Neuronal stem cell (in vitro differentiated cells): Measurements from ENCODE around the gene HOXA2.

Experiments used
- DNase-seq: peaks from one replicate; pipeline ENCODE4 v3.0.0-alpha.2; 2013; ENCODE audit warnings: low spot score
- H2AFZ ChIP-seq: one replicate; pipeline ENCODE4 v1.6.1; 2013; ENCODE audit warnings: mild to moderate bottlenecking, low read length, inconsistent platforms
- H2AK5ac ChIP-seq: 2 replicates; pipeline ENCODE4 v1.6.1; 2013; ENCODE audit warnings: low read depth, mild to moderate bottlenecking, inconsistent platforms, low read length, moderate library complexity, mixed read lengths
- H2BK120ac ChIP-seq: 2 replicates; pipeline ENCODE4 v1.6.1; 2013; ENCODE audit warnings: low read depth, mild to moderate bottlenecking, inconsistent platforms, low read length, moderate library complexity, mixed read lengths
- H2BK12ac ChIP-seq: one replicate; pipeline ENCODE4 v1.6.1; 2013; ENCODE audit warnings: low read length, inconsistent platforms
- H2BK15ac ChIP-seq: 2 replicates; pipeline ENCODE4 v1.6.1; 2013; ENCODE audit warnings: mild to moderate bottlenecking, low read length, inconsistent platforms, mixed read lengths
- H2BK5ac ChIP-seq: one replicate; pipeline ENCODE4 v1.6.1; 2013; ENCODE audit warnings: inconsistent platforms, mild to moderate bottlenecking, low read length, moderate library complexity
- H3K14ac ChIP-seq: one replicate; pipeline ENCODE4 v1.6.1; 2013; ENCODE audit warnings: low read length, inconsistent platforms
- H3K18ac ChIP-seq: 2 replicates; pipeline ENCODE4 v1.6.1; 2013; ENCODE audit warnings: low read length, inconsistent platforms
- H3K23ac ChIP-seq: 2 replicates; pipeline ENCODE4 v1.6.1; 2013; ENCODE audit warnings: low read depth, mild to moderate bottlenecking, mixed read lengths, low read length, inconsistent platforms; ENCODE audit not compliant: poor library complexity
- H3K27ac ChIP-seq: replicated peaks from 3 replicates; pipeline ENCODE4 v1.5.1; 2013; ENCODE audit warnings: low read length, inconsistent platforms
- H3K27me3 ChIP-seq, 3 experiments: 2 replicates each; pipeline ENCODE4 v1.6.1; 2013; ENCODE audit warnings: low read length in 3 of 3, mild to moderate bottlenecking in 2 of 3, inconsistent platforms in 1 of 3, low read depth in 1 of 3, mixed read lengths in 1 of 3, moderate library complexity in 1 of 3; ENCODE audit not compliant: control insufficient read depth in 3 of 3, insufficient read depth in 3 of 3
- H3K36me3 ChIP-seq, 2 donors: replicated peaks in 1 of 2; 2 replicates each; pipeline ENCODE4 v1.6.1; 2013; ENCODE audit warnings: low read length in 2 of 2; ENCODE audit not compliant: control insufficient read depth in 2 of 2, insufficient read depth in 2 of 2
- H3K4ac ChIP-seq: 2 replicates; pipeline ENCODE4 v1.6.1; 2013; ENCODE audit warnings: inconsistent platforms, mild to moderate bottlenecking, low read length, moderate library complexity
- H3K4me1 ChIP-seq, 2 donors: 1 replicate in 1 of 2; 2 replicates in 1 of 2; pipeline ENCODE4 v1.6.1; 2013; ENCODE audit warnings: low read length in 2 of 2, low read depth in 1 of 2; ENCODE audit not compliant: control insufficient read depth in 2 of 2, insufficient read depth in 1 of 2
- H3K4me2 ChIP-seq: one replicate; pipeline ENCODE4 v1.6.1; 2013; ENCODE audit warnings: mild to moderate bottlenecking, low read length, inconsistent platforms; ENCODE audit not compliant: insufficient read depth, poor library complexity, severe bottlenecking
- H3K4me3 ChIP-seq, 2 donors: 2 replicates each; pipeline ENCODE4 v1.5.1; 2013; ENCODE audit warnings: low read length in 2 of 2, mild to moderate bottlenecking in 2 of 2, inconsistent platforms in 1 of 2, moderate library complexity in 1 of 2
- H3K79me1 ChIP-seq: one replicate; pipeline ENCODE4 v1.6.1; 2013; ENCODE audit warnings: low read depth, mild to moderate bottlenecking, inconsistent platforms, low read length, moderate library complexity
- H3K9ac ChIP-seq: one replicate; pipeline ENCODE4 v1.6.1; 2013; ENCODE audit warnings: mild to moderate bottlenecking, low read depth, low read length, inconsistent platforms; ENCODE audit not compliant: poor library complexity
- H3K9me3 ChIP-seq, 2 donors: replicated peaks in 1 of 2; 2 replicates each; pipeline versions ENCODE3 to v1.6.1; 2013; ENCODE audit warnings: low read length in 2 of 2, mild to moderate bottlenecking in 2 of 2, inconsistent platforms in 1 of 2, low read depth in 1 of 2, mixed read lengths in 1 of 2, moderate library complexity in 1 of 2; ENCODE audit not compliant: control insufficient read depth in 2 of 2, insufficient read depth in 1 of 2
- H4K8ac ChIP-seq: one replicate; pipeline ENCODE4 v1.6.1; 2013; ENCODE audit warnings: low read depth, mild to moderate bottlenecking, inconsistent platforms, low read length, moderate library complexity
- H4K91ac ChIP-seq: one replicate; pipeline ENCODE4 v1.6.1; 2013; ENCODE audit warnings: low read length, low read depth, mild to moderate bottlenecking, inconsistent platforms; ENCODE audit not compliant: poor library complexity
- WGBS, 2 donors: extraction: QIAGEN DNeasy Blood & Tissue Kit; methylation state at CpG; one replicate each; pipeline ENCODE4 v1.1.7; 2013; ENCODE audit warnings: missing lambda C conversion rate in 2 of 2, mixed read lengths in 1 of 2; ENCODE audit not compliant: insufficient read length in 2 of 2, insufficient replicate concordance in 1 of 2; ENCODE audit errors: extremely low coverage in 2 of 2; 5-methylcytosine and 5-hydroxymethylcytosine counted together

HOXA2 gene

DNA sequence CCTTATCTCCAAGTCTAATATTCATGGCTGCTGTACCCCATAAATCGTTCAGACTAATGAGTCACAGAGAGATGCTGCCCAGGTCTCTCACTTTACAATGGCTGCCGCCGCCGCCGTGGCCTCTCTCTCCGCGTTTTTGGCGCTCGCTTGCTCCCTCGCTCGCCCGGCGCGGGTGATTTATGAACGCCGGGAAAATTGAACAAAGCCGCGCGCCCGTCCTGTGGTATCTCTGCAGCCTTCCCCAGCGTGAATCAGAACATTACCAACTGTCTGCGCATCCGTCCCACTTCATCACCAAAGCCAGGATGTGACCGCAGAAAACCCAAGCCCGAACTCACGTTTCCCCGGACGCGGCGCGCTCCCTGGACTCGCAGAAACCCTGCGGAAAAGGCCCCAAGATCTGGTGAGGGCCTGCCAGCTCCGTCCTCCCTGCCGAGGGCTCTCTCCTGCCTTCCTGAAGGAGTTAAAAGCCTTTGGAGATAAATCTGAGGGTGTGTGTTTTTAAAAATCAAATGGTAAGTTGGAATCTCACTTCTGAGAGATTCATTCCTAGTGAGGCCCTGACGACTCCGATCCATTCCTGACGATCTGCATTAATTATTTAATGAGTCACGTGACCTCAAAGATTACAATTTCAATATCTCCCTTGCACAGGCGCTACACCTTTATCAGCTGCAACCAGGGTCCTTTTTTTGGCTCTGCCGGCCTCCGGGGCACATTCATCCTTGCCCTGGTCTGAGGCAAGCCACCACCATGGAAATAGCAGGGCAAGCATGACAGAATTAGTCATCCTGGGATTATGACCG is 21.8 kb upstream of the HOXA2 start:
- no peak overlapping the region for H3K4me2 ChIP-seq
- peak overlapping the region in 1 of 2 donors; percentile 31 for H3K4me3 ChIP-seq
- H2BK12ac ChIP-seq: no peak overlapping the region
- no peak overlapping the region for H4K8ac ChIP-seq
- H3K4ac ChIP-seq: no peak overlapping the region
- no peaks in the 10 kb centered on the region for H3K79me1 ChIP-seq
- no peaks in the 10 kb centered on the region for H3K36me3 ChIP-seq
- no peak overlapping the region for H3K18ac ChIP-seq
- no peak overlapping the region for H4K91ac ChIP-seq
- no peak overlapping the region for H2BK15ac ChIP-seq
- H3K23ac ChIP-seq: no peak overlapping the region
- no peak overlapping the region for H2BK5ac ChIP-seq
- H3K4me1 ChIP-seq: no peaks in the 10 kb centered on the region
- DNase-seq: no peak
- H2AFZ ChIP-seq: peak overlapping the region; percentile 59
- no peak overlapping the region for H3K9ac ChIP-seq
- H2BK120ac ChIP-seq: no peak overlapping the region
- H3K27ac ChIP-seq: no peak overlapping the region
- H3K27me3 ChIP-seq: peaks cover 49 to 99% (median 96%) of the 10 kb centered on the region in 3 experiments
- WGBS, 2 donors: no CpG with 5 or more reads among the region's 43 CpGs
- no peak overlapping the region for H3K14ac ChIP-seq
- H2AK5ac ChIP-seq: no peak overlapping the region
- H3K9me3 ChIP-seq: peaks cover 0 to 5% of the 10 kb centered on the region in 2 donors

GRCh38 chr7:27123477-27124053 is 21.1 kb upstream of the HOXA2 start:
- no peak overlapping the region for H3K4me2 ChIP-seq
- no peak overlapping the region for H4K91ac ChIP-seq
- no peaks in the 10 kb centered on the region for H3K79me1 ChIP-seq
- H3K14ac ChIP-seq: no peak overlapping the region
- H2BK120ac ChIP-seq: no peak overlapping the region
- no peaks in the 10 kb centered on the region for H3K36me3 ChIP-seq
- H2BK5ac ChIP-seq: no peak overlapping the region
- no peak overlapping the region for H3K9ac ChIP-seq
- no CpG with 5 or more reads among the region's 26 CpGs for WGBS, 2 donors
- peaks cover 46 to 99% (median 96%) of the 10 kb centered on the region in 3 experiments for H3K27me3 ChIP-seq
- H2AFZ ChIP-seq: no peak overlapping the region
- H3K18ac ChIP-seq: no peak overlapping the region
- H3K9me3 ChIP-seq: peaks cover 0 to 4% of the 10 kb centered on the region in 2 donors
- H4K8ac ChIP-seq: no peak overlapping the region
- H3K4me3 ChIP-seq: peak overlapping the region in 1 of 2 donors; percentile 3
- H3K4me1 ChIP-seq: no peaks in the 10 kb centered on the region
- no peak overlapping the region for H3K23ac ChIP-seq
- H2BK12ac ChIP-seq: no peak overlapping the region
- no peak overlapping the region for H2AK5ac ChIP-seq
- H3K27ac ChIP-seq: no peak overlapping the region
- DNase-seq: no peak
- no peak overlapping the region for H3K4ac ChIP-seq
- no peak overlapping the region for H2BK15ac ChIP-seq

DNA sequence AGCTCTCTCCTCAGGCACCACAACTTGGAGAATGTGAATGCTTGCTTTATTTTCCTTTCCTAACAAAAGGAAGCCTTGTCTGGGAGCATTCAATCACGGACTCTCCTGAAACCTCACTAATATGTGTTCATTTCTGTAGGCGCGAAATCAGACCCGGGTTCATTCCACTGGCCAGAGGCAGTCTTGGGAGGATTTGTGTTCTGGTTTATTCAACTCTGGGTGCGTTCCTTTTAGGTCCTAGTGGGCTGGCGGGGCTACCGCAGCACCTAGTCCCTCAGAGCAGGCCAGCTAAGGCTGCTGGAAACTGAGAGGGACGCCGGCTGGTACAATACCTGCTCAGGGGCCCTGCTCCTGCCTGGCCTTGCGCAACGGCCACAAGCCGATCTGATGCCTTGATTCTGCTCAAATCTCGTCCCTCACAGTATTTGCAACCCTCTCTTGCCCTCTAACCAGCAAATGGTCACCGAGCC is 20.6 kb upstream of the HOXA2 start:
- DNase-seq: no peak
- peaks cover 47 to 99% (median 96%) of the 10 kb centered on the region in 3 experiments for H3K27me3 ChIP-seq

More for the DNA sequence above, 20.6 kb upstream of the HOXA2 start:
- no peak overlapping the region for H3K23ac ChIP-seq
- H4K91ac ChIP-seq: no peak overlapping the region
- no CpG with 5 or more reads among the region's 14 CpGs for WGBS, 2 donors
- peaks cover 0 to 4% of the 10 kb centered on the region in 2 donors for H3K9me3 ChIP-seq
- no peak overlapping the region for H2BK15ac ChIP-seq
- no peak overlapping the region for H2AFZ ChIP-seq
- H3K36me3 ChIP-seq: no peaks in the 10 kb centered on the region
- H3K18ac ChIP-seq: no peak overlapping the region
- H3K79me1 ChIP-seq: no peaks in the 10 kb centered on the region
- H2BK12ac ChIP-seq: no peak overlapping the region
- no peak overlapping the region for H3K27ac ChIP-seq
- no peak overlapping the region for H2BK5ac ChIP-seq
- no peak overlapping the region for H3K9ac ChIP-seq
- no peak overlapping the region for H3K4me3 ChIP-seq
- H4K8ac ChIP-seq: no peak overlapping the region
- no peak overlapping the region for H2AK5ac ChIP-seq
- H3K4ac ChIP-seq: no peak overlapping the region
- no peak overlapping the region for H3K4me2 ChIP-seq
- H3K14ac ChIP-seq: no peak overlapping the region
- H3K4me1 ChIP-seq: no peaks in the 10 kb centered on the region
- no peak overlapping the region for H2BK120ac ChIP-seq
